ENCODE measurements around the gene CDC25B.

The CDC25B gene

GRCh38 chr20:3801299-3801698 is 5.2 kb downstream of the CDC25B start:
- no CpG with 5 or more reads among the region's 4 CpGs for WGBS (ENCODE audit: extremely low coverage, insufficient coverage, low lambda C conversion rate)
- Histone ChIP-seq H4K8ac (ENCODE audit: low read depth, low read length) (no peak overlapping the region), H3K18ac (ENCODE audit: low read length) (no peak overlapping the region), H3K4me1 (ENCODE audit: control insufficient read depth, low read depth, low read length) (peaks cover 13% of the 10 kb centered on the region), H3K36me3 (ENCODE audit: control insufficient read depth, insufficient read depth, low read length) (peaks cover 10% of the 10 kb centered on the region), H3K27ac (ENCODE audit: low read depth, low read length) (no peak overlapping the region), H3K79me2 (ENCODE audit: control insufficient read depth, insufficient read depth, low read length) (no peaks in the 10 kb centered on the region), H3K4ac (ENCODE audit: low read depth, low read length) (no peak overlapping the region), H2BK120ac (ENCODE audit: low read depth, low read length) (no peak overlapping the region), H3K4me2 (ENCODE audit: low read length) (no peak overlapping the region), H3K79me1 (ENCODE audit: low read length) (peaks cover 1% of the 10 kb centered on the region), H4K5ac (ENCODE audit: low read length) (no peak overlapping the region), H3K4me3 (ENCODE audit: low read length) (no peak overlapping the region), H2BK15ac (replicated peaks; ENCODE audit: low read depth) (no peak overlapping the region), H3K27me3 (ENCODE audit: insufficient read depth, low read length, poor library complexity) (no peaks in the 10 kb centered on the region), H2BK5ac (ENCODE audit: low read length) (no peak overlapping the region), H3K23ac (ENCODE audit: low read length) (no peak overlapping the region), H2AK5ac (ENCODE audit: low read length) (no peak overlapping the region), H3K9ac (ENCODE audit: low read length) (no peak overlapping the region), H3K56ac (ENCODE audit: low read length) (no peak overlapping the region)
- no peak for DNase-seq

- Histone ChIP-seq H2AK5ac (ENCODE audit: low read length) (no peak overlapping the region), H3K27ac (ENCODE audit: low read depth, low read length) (no peak overlapping the region), H2BK15ac (replicated peaks; ENCODE audit: low read depth) (no peak overlapping the region), H4K8ac (ENCODE audit: low read depth, low read length) (no peak overlapping the region), H3K4me3 (ENCODE audit: low read length) (no peak overlapping the region), H2BK5ac (ENCODE audit: low read length) (no peak overlapping the region), H3K4me1 (ENCODE audit: control insufficient read depth, low read depth, low read length) (peaks cover 13% of the 10 kb centered on the region), H3K9ac (ENCODE audit: low read length) (no peak overlapping the region), H3K79me1 (ENCODE audit: low read length) (peaks cover 1% of the 10 kb centered on the region), H3K56ac (ENCODE audit: low read length) (no peak overlapping the region), H3K4ac (ENCODE audit: low read depth, low read length) (no peak overlapping the region), H3K79me2 (ENCODE audit: control insufficient read depth, insufficient read depth, low read length) (no peaks in the 10 kb centered on the region), H3K27me3 (ENCODE audit: insufficient read depth, low read length, poor library complexity) (no peaks in the 10 kb centered on the region), H4K5ac (ENCODE audit: low read length) (no peak overlapping the region), H3K18ac (ENCODE audit: low read length) (no peak overlapping the region), H2BK120ac (ENCODE audit: low read depth, low read length) (no peak overlapping the region), H3K23ac (ENCODE audit: low read length) (no peak overlapping the region), H3K36me3 (ENCODE audit: control insufficient read depth, insufficient read depth, low read length) (peaks cover 10% of the 10 kb centered on the region), H3K4me2 (ENCODE audit: low read length) (no peak overlapping the region)
- no CpG with 5 or more reads among the region's 13 CpGs for WGBS (ENCODE audit: extremely low coverage, insufficient coverage, low lambda C conversion rate)
- DNase-seq = no peak
Measured at GRCh38 chr20:3801846-3802245, 5.7 kb downstream of the CDC25B start.

GRCh38 chr20:3802524-3803239 is 6.6 kb downstream of the CDC25B start:
- Histone ChIP-seq H3K27me3 (ENCODE audit: insufficient read depth, low read length, poor library complexity) (no peaks in the 10 kb centered on the region), H2AK5ac (ENCODE audit: low read length) (no peak overlapping the region), H3K79me1 (ENCODE audit: low read length) (no peaks in the 10 kb centered on the region), H3K4me1 (ENCODE audit: control insufficient read depth, low read depth, low read length) (peaks cover 10% of the 10 kb centered on the region), H3K9ac (ENCODE audit: low read length) (no peak overlapping the region), H3K4me2 (ENCODE audit: low read length) (no peak overlapping the region), H3K4ac (ENCODE audit: low read depth, low read length) (no peak overlapping the region), H3K79me2 (ENCODE audit: control insufficient read depth, insufficient read depth, low read length) (no peaks in the 10 kb centered on the region), H3K27ac (ENCODE audit: low read depth, low read length) (no peak overlapping the region), H2BK5ac (ENCODE audit: low read length) (no peak overlapping the region), H3K36me3 (ENCODE audit: control insufficient read depth, insufficient read depth, low read length) (peaks cover 10% of the 10 kb centered on the region), H3K23ac (ENCODE audit: low read length) (no peak overlapping the region), H3K18ac (ENCODE audit: low read length) (no peak overlapping the region), H3K56ac (ENCODE audit: low read length) (no peak overlapping the region), H4K8ac (ENCODE audit: low read depth, low read length) (no peak overlapping the region), H3K4me3 (ENCODE audit: low read length) (no peak overlapping the region), H2BK120ac (ENCODE audit: low read depth, low read length) (no peak overlapping the region), H4K5ac (ENCODE audit: low read length) (no peak overlapping the region), H2BK15ac (replicated peaks; ENCODE audit: low read depth) (no peak overlapping the region)
- WGBS (ENCODE audit: extremely low coverage, insufficient coverage, low lambda C conversion rate) = no CpG with 5 or more reads among the region's 11 CpGs
- DNase-seq = no peak

GRCh38 chr20:3803289-3803688 is 7.2 kb downstream of the CDC25B start:
- Histone ChIP-seq H4K8ac (ENCODE audit: low read depth, low read length) (no peak overlapping the region), H4K5ac (ENCODE audit: low read length) (no peak overlapping the region), H3K27me3 (ENCODE audit: insufficient read depth, low read length, poor library complexity) (no peaks in the 10 kb centered on the region), H3K4me3 (ENCODE audit: low read length) (no peak overlapping the region), H2AK5ac (ENCODE audit: low read length) (no peak overlapping the region), H3K56ac (ENCODE audit: low read length) (no peak overlapping the region), H3K79me2 (ENCODE audit: control insufficient read depth, insufficient read depth, low read length) (no peaks in the 10 kb centered on the region), H2BK15ac (replicated peaks; ENCODE audit: low read depth) (no peak overlapping the region), H3K27ac (ENCODE audit: low read depth, low read length) (no peak overlapping the region), H3K36me3 (ENCODE audit: control insufficient read depth, insufficient read depth, low read length) (peaks cover 10% of the 10 kb centered on the region), H3K9ac (ENCODE audit: low read length) (no peak overlapping the region), H2BK5ac (ENCODE audit: low read length) (no peak overlapping the region), H2BK120ac (ENCODE audit: low read depth, low read length) (no peak overlapping the region), H3K4me2 (ENCODE audit: low read length) (no peak overlapping the region), H3K23ac (ENCODE audit: low read length) (no peak overlapping the region), H3K79me1 (ENCODE audit: low read length) (no peaks in the 10 kb centered on the region), H3K18ac (ENCODE audit: low read length) (no peak overlapping the region), H3K4me1 (ENCODE audit: control insufficient read depth, low read depth, low read length) (peaks cover 10% of the 10 kb centered on the region), H3K4ac (ENCODE audit: low read depth, low read length) (no peak overlapping the region)
- WGBS (ENCODE audit: extremely low coverage, insufficient coverage, low lambda C conversion rate) = no CpG with 5 or more reads among the region's 14 CpGs
- no peak for DNase-seq

GRCh38 chr20:3803854-3804253 is 7.7 kb downstream of the CDC25B start:
- H3K4me3 ChIP-seq (ENCODE audit: low read length) = no peak overlapping the region
- H2BK120ac ChIP-seq (ENCODE audit: low read depth, low read length) = no peak overlapping the region
- H3K36me3 ChIP-seq (ENCODE audit: control insufficient read depth, insufficient read depth, low read length) = peaks cover 10% of the 10 kb centered on the region
- H2AK5ac ChIP-seq (ENCODE audit: low read length) = no peak overlapping the region
- H3K18ac ChIP-seq (ENCODE audit: low read length) = no peak overlapping the region
- H2BK5ac ChIP-seq (ENCODE audit: low read length) = no peak overlapping the region
- H3K79me1 ChIP-seq (ENCODE audit: low read length) = no peaks in the 10 kb centered on the region
- no peak overlapping the region for H4K5ac ChIP-seq (ENCODE audit: low read length)
- WGBS (ENCODE audit: extremely low coverage, insufficient coverage, low lambda C conversion rate) = no CpG with 5 or more reads among the region's 6 CpGs
- H3K4ac ChIP-seq (ENCODE audit: low read depth, low read length) = no peak overlapping the region
- H3K4me2 ChIP-seq (ENCODE audit: low read length) = no peak overlapping the region
- no peak for DNase-seq
- H3K79me2 ChIP-seq (ENCODE audit: control insufficient read depth, insufficient read depth, low read length) = no peaks in the 10 kb centered on the region
- no peak overlapping the region for H4K8ac ChIP-seq (ENCODE audit: low read depth, low read length)
- no peak overlapping the region for H3K27ac ChIP-seq (ENCODE audit: low read depth, low read length)
- H3K56ac ChIP-seq (ENCODE audit: low read length) = no peak overlapping the region
- no peak overlapping the region for H2BK15ac ChIP-seq (replicated peaks; ENCODE audit: low read depth)
- H3K4me1 ChIP-seq (ENCODE audit: control insufficient read depth, low read depth, low read length) = peaks cover 10% of the 10 kb centered on the region
- H3K27me3 ChIP-seq (ENCODE audit: insufficient read depth, low read length, poor library complexity) = no peaks in the 10 kb centered on the region
- H3K23ac ChIP-seq (ENCODE audit: low read length) = no peak overlapping the region
- H3K9ac ChIP-seq (ENCODE audit: low read length) = no peak overlapping the region

- Histone ChIP-seq H2BK120ac (ENCODE audit: low read depth, low read length) (no peak overlapping the region), H3K36me3 (ENCODE audit: control insufficient read depth, insufficient read depth, low read length) (peaks cover 10% of the 10 kb centered on the region), H3K56ac (ENCODE audit: low read length) (no peak overlapping the region), H4K5ac (ENCODE audit: low read length) (no peak overlapping the region), H3K79me1 (ENCODE audit: low read length) (no peaks in the 10 kb centered on the region), H3K4me2 (ENCODE audit: low read length) (no peak overlapping the region), H3K79me2 (ENCODE audit: control insufficient read depth, insufficient read depth, low read length) (no peaks in the 10 kb centered on the region), H2AK5ac (ENCODE audit: low read length) (no peak overlapping the region), H2BK5ac (ENCODE audit: low read length) (no peak overlapping the region), H3K23ac (ENCODE audit: low read length) (no peak overlapping the region), H3K18ac (ENCODE audit: low read length) (no peak overlapping the region), H4K8ac (ENCODE audit: low read depth, low read length) (no peak overlapping the region), H2BK15ac (replicated peaks; ENCODE audit: low read depth) (no peak overlapping the region), H3K27ac (ENCODE audit: low read depth, low read length) (no peak overlapping the region), H3K4me3 (ENCODE audit: low read length) (no peak overlapping the region), H3K4ac (ENCODE audit: low read depth, low read length) (no peak overlapping the region), H3K4me1 (ENCODE audit: control insufficient read depth, low read depth, low read length) (peaks cover 8% of the 10 kb centered on the region), H3K27me3 (ENCODE audit: insufficient read depth, low read length, poor library complexity) (no peaks in the 10 kb centered on the region), H3K9ac (ENCODE audit: low read length) (no peak overlapping the region)
- no CpG with 5 or more reads among the region's 11 CpGs for WGBS (ENCODE audit: extremely low coverage, insufficient coverage, low lambda C conversion rate)
- DNase-seq = no peak
Measured at GRCh38 chr20:3804254-3804751, 8.2 kb downstream of the CDC25B start.
